Kasumi-1 (cell line): ENCODE data around the gene KIFC3.

Experiments used
- DNase-seq, 2 experiments: peaks; one replicate each; lab custom pipeline; 2025; lab: John Stamatoyannopoulos, UW

The KIFC3 gene

GRCh38 chr16:57764341-57765159 lies 37.7 kb downstream of the KIFC3 start:
- no peak for DNase-seq

- DNase-seq: no peak
These were observed 38.3 kb downstream of the KIFC3 start for GRCh38 chr16:57764006-57764340.

GRCh38 chr16:57763285-57764005 lies 38.8 kb downstream of the KIFC3 start:
- DNase-seq: no peak

- DNase-seq: no peak
These were observed 39.8 kb downstream of the KIFC3 start for GRCh38 chr16:57762365-57763040.

- DNase-seq: no peak
These were observed 40.3 kb downstream of the KIFC3 start for GRCh38 chr16:57761957-57762356.

GRCh38 chr16:57761301-57761700 lies 41.0 kb downstream of the KIFC3 start:
- DNase-seq: no peak

GRCh38 chr16:57760357-57761160 lies 41.7 kb downstream of the KIFC3 start:
- DNase-seq: no peak

- no peak for DNase-seq
These were observed 42.5 kb downstream of the KIFC3 start for GRCh38 chr16:57759541-57760356.

- DNase-seq: no peak
These were observed 43.2 kb downstream of the KIFC3 start for GRCh38 chr16:57759131-57759530.

GRCh38 chr16:57758331-57759117 lies 43.8 kb downstream of the KIFC3 start:
- no peak for DNase-seq

- no peak for DNase-seq
These were observed 44.4 kb downstream of the KIFC3 start for GRCh38 chr16:57757883-57758282.

GRCh38 chr16:57757326-57757786 lies 44.9 kb downstream of the KIFC3 start:
- DNase-seq: peak; percentile 52 to 64

GRCh38 chr16:57756424-57757325 lies 45.6 kb downstream of the KIFC3 start:
- no peak for DNase-seq

- DNase-seq: no peak
These were observed 46.4 kb downstream of the KIFC3 start for GRCh38 chr16:57755726-57756423.

GRCh38 chr16:57755061-57755684 lies 47.1 kb downstream of the KIFC3 start:
- no peak for DNase-seq

GRCh38 chr16:57754354-57755060 lies 47.8 kb downstream of the KIFC3 start:
- no peak for DNase-seq
